CD4-positive, alpha-beta T cell treated with Interleukin-15 for 1 hour (primary cell): ENCODE measurements around the gene MGAT1.
A peak's percentile ranks its signal among the peaks of the same experiment; 100 is the strongest.

ENCODE experiments used
- DNase-seq: peaks from one replicate; pipeline ENCODE4 v3.0.0-alpha.2; 2020

MGAT1 gene

DNA sequence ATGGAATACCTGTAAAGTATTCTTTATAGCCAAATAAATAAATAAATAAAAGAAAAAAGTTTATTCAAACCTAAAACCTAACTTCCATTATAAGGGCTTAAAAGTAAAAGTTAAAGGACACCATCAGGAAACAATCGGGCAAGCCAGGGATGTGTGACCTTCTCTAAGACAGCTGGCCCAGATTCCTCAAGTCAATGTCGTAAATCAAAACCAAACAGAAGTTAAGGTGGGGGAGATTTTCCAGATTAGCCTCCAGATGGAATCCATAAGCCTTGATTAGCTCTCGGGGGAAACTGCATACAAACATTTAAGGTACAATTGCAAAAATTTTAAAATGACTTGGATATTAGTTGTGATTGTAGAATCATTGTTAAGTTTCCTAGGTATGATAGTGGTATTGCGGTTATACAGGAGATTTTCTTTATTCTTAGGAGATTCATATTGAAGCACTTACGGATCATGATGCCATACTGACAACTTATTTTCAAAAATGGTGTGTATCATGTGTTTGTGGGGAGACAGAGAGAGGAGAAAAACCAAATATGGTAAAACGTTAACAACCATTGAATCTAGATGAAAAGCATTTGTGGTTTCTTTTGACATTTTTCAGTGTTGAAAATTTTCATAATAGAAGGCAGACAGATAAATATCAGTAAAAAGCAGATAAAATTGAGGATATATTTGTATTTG lies 21.5 kb upstream of the MGAT1 start:
- no peak for DNase-seq

DNA sequence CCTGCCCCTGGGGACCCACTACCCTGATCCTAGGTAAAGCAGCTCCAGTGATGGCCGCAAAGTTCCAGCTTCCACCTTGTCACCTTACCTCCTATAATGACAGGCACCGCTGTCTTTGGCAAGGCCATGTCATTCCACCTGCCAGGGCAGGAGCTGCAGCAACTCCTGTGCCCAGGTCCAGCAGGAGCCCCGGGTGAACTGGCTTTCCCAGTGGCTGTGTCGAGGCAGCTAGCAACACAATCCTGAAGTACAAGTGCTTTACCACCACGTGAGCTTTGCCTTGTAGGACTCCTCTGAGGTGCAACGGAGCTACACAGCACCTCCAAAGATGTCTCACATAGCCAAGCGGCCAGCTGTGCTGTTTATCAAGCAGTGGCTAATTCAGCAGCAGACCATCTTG lies 20.7 kb upstream of the MGAT1 start:
- DNase-seq = no peak

DNA sequence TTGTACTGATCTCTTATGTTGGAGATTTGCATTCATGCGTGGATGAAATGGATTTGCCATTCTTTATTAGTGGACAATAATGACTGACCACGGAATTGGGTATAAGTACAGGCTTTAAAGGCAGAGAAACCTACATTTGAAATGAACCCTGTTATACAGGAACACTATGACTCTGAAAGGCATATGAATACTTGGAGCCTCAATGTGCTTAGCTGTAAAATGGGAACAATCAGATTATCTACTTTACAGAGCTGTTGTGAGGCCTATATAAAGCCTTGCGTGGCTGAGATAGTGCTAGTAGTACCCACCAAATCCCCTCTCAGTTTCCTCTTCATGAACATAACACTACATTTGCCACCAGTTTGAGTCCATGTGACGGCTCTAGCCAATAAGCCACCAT lies 18.9 kb upstream of the MGAT1 start:
- no peak for DNase-seq

DNA sequence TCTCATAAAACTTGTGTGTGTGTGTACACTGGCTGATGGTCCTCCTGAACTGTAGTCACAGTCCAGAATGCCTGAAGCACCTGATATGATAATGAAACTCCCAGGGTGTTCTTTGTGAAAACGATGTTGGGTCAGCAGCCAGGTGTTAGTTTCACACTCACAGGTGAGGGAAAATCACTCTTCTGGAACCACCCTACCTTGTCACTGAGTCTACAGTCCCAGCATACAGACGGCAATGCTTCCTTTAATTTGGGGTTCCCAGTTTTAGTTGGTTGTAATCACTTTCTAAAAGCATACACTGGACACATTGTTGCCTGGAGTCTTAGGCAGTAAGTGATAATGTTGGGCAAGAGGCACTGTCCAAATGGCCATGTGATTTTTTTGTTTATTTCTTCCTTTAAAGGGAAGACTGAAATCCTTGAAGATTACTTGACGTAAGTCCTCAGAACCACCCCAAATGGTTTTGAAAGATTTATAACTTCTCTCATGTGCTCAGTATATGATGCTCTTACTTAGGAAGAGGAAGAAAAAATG lies 18.2 kb upstream of the MGAT1 start:
- DNase-seq = no peak

DNA sequence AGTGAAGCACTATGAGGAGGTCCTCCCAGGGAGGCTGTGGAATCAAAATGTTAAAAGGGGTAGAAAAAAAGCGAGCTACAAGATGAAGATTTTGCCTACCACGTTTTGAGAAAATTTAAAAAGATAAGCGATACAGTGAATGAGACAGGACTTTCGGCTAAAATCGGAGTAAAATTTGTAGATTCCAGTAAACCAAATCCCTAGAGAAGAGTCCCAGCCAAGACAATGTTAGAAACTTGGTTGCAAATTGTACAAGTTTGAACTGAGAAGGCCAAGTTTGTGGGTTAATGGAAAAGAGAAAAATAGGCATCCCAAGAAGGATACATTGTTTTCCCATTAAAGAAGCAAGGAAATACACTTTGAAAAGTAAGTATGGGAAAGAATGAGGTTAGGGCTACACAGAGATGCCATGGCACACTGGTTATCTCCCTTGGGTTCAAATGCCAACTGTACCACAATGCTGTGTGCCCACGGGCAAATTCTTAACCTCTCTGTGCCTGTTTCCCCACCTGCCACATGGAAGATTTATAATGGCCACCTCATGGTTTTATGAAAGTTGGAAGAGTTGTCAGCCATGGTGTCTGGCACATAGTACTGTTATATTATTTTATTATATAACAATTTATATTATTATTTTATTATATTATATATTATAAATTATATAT lies 16.2 kb upstream of the MGAT1 start:
- no peak for DNase-seq

DNA sequence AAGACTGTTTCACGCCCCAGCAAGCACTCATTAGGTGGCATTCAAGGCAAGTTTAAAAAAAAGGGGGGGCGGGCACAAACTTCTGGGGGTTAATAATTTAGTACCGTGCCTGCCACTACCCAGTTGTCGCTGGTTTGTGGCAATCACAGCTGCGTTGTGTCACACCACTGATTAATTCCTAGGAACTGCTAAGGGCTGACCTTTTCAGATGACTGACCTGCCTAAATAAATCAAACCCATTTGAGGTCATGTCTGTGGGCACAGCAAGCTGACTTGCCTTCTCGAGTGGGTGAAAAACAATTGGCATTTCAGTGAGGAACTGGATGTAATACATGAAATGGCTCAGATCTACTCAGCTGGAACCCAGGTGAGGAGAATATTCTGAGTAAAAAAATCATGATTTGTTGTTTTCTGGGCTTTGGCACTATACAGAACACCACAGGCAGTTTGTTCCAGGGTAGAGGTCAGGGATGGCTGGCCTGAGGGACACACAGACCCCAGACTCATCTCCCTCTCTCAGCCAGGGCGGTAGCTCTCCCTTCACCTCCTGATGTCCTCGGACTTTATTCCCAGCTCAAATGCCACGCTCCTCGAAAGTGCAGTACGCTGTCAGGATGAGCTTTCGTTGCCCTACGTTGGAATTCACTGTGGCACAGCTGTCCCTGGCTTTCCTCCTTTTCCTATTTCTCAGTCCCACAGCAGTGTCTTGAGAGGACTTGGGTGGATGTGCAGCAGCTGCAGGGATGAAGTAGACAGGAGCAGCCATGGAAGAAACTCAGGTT lies 15.5 kb upstream of the MGAT1 start:
- DNase-seq = no peak

DNA sequence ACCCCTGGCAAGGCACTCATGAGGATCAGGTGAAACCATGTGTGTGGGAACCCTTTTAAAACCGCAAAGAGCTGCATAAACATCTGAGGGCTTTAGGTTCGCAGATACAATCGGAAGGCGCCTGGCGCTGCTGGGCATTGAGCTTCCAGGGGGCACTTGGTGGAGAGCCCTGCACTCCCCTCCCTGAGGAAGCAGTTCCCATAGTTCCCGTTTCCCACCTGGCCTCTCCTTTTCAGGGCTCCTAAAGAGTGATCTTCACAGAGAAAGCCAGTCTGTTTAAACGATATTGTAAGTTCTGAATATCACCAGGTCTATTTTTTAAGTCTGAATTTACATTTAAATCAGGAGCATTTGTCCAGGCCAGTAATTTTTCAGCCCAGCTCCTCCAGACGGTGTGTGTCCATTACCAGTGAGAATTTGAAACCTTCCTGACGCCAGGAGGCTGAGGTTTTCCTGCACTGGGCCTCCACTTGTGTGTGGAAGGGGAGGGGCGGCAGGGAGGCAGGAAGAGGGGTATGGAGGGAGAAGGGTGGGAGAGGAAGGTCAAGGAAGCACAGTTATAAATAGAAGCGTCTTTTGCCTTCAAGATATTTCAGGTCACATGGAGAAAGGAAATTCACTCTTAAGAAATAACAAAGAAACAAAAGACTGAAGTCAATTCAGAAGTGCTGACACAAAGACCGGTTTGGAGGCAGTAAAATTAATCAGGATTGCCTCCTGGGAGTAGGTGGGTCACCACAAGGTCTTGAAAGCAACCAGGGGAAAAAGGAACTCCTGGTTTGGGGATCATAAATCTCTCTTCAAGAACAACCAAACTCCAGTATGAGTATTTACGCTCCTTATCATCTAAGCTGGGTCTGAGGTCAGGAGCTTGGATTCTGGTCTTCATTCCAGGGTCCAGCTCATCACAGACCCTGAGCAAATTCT lies 14.3 kb upstream of the MGAT1 start:
- no peak for DNase-seq

DNA sequence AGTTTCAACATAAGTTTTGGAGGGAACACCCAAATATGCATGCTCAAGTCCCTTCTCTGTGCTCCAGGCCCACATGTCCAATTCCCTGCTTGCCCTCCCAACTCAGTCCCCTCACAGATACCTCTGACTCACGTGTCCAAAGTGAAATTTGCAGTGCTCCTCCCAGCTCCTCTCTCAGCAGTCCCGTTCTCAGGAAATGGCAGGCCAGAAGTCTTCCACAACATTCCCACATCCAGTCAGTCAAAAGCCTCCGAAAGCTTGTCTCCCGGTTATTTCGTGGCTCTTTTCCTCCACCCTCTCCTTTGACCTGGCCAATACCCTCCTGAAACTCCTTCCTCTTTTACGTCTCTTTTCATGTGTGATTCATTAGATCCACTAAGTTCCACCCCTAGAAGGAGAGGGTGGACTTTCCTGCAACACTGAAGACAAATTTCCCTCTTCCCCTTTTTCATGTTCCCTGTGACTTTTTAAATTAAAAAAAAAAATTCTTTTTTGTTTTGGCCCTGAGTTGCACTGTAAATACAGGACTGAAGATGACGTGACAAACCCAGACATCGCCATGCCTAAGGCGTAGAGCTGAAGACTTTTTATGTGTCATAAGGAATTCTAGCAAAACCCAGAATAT lies 12.8 kb upstream of the MGAT1 start:
- DNase-seq = no peak

DNA sequence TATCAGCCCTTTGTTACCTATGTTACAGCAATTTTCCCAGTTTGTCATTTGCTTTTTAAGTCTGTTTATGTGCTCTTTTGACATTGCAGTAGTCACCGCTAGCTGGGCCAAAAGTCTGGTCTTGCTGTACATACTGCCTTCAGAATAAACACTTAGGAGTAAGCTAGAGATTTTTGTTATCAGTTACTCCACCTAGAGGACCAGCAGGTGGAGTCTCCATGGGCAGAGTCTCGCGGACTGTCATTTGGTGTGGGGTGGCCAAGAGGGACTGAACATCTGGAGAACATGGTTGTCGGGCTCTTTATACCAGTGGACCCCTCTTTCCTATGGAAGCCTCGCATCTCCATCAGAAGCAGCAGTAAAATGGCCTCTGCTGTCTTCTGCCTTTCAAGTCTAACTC lies 10.8 kb upstream of the MGAT1 start:
- DNase-seq = no peak

DNA sequence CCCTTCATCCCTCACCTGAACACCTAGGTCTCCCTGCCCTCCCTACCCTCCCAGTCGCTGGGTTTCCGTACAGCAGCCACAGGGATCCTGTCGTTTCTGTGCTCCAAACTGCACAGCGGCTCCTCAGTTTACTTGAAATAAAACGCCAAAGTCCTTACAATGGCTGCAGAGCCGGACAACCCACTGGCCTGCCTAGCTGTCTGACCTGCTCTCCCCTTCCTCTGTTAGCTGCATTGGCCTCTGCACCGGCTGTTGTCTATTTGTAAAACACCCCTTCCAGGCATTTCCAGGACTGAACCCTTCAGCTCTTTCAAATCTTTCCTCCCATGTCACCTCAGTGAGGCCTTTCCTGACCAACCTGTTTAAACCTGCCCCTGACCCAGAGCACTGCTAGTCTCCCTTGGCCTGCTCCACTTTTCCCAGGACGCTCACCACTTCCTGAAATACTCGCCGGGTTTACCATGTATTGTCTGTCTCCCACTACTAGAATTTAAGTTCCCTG lies 9.1 kb upstream of the MGAT1 start:
- no peak for DNase-seq

DNA sequence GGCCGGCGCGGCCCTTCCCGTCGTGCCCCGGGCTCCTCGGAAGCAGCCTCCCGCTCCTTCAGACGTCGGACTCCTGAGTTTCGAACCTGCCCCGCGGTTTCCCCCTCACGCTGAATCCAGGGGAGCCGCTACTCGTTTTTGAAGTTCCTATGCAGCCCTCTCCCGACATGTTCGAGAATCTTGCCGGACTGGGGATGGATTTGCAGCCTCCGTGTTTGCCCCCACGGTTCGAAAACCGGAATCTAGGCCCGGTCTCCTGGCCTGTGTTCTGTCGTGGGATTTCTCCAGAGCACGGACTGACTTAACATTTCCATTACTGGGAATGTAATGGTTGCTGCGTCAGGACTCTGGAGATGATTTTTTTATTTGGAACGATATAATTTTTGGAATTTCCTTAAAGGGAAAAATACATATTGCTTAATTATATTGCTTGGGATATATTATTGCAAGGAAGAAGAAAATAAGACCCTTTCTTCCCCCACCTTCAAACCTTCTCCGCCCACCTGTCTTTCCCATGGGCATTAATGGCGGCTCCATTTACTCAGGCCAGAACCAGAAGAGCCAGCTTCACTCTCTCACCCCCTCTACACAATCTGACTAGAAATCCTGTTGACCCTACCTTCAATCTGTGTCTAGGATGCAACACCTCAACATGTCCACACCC lies 8.5 kb upstream of the MGAT1 start:
- no peak for DNase-seq

DNA sequence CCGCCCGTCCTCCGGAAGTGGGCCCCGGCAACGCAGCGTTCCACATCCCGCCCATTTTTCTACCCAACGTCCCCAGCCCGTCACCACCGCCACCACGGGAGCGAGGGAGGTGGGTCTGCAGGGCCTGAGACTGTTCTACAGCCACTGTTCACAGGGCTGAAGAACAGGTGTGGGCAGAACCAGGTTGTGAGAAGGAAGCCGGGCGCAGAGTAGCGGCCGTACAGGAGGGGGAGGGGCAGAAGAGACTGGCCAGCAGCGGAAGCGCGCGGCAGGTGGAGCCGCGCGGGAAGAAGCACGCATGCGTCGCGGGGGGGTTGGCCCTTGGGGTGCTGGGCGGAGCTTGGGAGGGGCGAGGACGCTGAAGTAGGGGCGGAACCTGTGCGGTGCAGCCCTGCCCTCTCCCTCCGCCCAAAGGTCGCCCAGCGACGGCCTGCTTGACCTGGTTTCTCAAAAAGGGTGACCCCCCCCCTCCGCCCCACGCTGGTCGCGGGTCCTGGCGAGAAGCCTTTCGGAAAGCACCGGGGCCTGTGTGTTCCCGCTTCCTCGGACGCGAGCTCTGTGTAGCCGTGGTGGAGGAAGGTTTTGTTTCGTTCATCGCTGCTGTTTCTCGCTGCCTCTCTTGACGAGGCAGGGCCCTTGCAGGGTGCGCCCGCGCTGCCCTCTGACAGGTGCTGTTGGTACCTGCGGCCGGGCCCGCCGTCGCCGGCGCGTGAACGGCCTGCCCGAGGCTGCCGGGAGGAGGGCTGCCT lies 7.8 kb upstream of the MGAT1 start:
- DNase-seq = peak; percentile 95

DNA sequence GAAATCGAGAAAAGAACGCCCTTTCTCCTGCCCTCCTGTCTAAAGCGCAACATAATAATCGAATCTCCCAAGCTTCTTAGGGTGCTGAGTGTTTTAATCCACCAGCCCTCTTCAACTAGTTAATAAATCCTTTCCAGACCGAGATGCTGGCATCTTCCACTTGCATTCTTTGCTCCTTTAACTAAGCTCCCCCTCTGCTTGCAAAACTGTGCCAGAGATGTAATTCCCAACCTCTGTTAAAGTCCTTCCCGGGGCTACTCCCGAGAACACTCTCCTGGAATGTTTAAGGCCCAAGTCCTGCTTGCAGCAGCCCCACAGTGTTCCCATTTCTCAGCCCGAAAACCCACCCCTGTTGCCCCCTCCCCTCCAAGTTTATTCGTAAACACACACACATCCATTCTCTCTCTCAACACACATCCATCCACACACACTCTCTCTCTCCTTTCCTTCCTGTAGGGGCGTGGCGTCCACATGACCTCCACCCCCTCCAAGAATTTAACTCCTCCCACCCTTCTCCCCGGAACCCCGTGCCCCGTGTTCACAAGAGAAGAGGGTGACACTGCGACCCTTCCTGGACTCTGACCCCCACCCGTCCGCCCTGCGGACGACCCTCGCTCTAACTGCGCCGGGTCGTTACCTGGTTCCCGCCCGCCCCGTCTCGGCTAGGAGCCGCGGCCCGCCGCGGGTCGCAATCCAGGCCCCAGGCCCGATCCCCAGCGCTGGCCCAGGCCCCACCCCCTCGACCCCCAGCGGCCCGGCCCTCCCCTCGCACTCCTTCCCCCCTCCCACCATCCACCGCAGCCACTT lies 7.0 kb upstream of the MGAT1 start:
- DNase-seq = peak; percentile 92

DNA sequence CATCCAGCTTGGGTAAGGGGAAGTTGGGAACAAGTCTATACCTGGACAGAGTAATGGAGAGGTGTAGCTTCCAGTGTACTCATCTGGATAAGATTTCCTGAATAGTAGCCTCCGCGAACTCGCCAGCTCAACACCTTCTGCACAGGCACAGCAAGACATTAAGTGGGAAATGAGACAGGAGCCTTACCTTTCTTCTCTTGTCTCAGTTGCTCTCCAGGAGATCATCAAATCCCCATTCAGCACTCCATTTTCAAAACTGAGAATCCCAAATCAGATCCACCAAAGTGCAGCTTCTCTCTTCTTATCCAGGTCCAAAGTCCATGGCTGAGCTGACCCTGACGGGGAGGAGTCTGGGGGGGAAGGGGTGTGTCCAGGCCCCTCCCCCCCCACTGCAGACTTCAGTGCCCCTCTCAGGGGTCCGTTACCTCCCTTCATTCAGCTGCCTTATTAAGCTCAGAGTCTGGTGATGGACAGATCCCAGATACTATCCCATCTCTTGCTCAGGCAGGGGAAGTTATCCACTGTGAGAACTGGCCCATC lies 5.9 kb upstream of the MGAT1 start:
- DNase-seq = no peak

DNA sequence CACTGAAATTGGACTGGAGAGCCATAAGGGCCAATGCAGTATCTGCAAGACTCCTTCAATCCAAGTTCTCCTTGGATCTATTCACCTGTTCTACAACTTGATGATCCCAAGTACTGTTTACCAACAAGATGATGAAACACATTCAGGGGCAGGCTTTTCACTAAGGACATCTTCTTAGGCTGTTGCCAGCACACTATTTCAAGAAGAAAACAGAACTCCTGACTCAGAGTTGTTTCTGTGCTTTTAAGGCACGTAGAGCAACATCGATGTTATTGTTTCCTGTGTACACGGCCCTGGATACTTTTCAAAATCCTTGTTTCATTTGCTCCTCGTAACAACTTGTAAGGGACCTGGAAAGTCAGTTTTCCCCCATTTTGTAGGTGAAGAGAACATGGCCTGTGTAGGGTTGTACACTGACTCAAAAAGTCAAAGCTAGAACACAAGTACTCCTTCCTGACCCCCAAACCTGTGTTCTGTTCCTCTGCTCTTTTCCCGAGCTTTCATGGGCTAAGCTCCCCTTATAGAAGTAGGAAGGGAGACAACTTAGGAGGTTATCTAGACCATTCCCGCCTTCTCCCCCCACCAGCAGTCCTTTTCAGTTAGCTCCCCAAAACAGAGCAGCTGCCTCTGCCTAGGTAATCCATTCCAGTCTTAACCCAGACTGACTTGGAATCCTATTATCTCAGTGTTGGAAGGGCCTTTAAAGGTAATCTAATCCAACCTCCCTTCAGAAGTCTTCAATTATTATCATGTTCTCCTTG lies 5.2 kb upstream of the MGAT1 start:
- DNase-seq = no peak

DNA sequence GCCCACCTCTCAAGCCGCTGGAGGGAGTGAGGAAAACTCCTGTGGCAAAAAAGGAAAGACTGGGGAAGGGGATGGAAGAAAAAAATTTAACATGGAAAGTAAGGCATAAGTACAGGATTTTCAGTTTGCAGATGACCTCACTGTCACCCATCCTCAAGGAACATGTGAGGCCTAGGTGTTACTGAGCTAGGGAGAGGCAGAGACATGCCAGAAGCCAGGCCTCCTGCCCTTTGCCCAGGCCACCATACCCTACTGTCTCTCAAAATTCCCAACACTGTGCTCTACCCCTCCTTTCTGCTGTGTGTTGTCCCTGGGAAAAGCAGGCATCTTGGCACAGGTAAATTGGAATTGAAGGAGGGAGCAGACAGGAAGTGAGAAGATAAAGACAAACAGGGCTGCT lies 4.4 kb upstream of the MGAT1 start:
- DNase-seq = no peak

DNA sequence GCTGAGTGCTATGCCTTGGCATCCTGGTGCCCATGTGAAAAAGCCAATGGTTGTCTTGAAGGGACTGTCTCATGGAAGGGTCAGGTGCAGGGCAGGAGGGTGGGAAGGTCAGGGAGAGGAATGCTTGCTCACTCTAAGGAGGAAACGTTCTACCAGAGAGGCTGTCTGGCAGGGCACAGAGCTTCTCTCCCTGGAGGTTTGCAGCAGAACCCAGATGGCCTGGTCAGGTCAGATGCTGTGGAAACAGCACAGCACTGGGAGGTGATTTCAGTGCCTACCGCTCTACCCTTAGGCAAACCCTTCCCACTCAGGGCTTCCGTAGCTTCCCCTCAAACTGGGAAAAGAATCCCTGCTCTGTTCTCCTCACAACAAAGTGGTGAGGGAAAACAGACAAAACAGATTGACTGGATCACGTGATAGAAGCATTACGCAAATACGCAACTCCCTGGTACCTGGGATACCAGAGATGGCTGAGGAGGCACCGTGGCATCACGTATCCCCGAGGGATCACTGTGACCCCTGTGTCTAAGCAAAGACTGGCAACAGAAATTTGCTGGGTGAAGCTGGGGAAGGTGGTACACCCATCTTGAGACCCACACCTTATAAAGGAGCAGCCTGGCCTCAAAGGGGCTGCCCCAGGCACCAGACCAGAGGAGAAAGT lies 3.9 kb upstream of the MGAT1 start:
- no peak for DNase-seq

DNA sequence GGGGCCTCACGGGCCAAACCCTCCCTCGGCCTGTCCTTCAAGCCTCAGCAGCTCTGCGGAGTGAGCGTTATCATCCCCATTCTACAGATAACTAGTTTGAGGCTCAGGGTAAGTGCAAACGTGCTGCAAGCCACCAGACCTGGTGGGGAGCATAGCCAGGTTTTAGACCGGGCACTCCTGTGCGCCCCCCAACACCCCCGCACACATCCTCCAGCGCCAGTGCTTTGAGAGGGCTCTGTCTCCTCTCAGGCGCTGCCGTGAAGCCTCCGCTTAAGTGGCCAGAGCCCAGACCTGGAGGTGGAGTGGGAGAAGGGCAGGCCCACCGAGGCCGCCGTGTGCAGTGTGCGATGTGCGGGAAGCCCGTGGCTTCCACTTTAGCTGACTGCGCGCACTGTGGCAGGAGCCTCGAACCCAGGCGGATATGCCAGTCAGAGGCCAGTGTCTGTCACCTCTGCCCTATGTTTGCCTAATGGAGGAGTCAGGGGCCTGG lies 1.6 kb upstream of the MGAT1 start:
- peak; percentile 32 for DNase-seq
